H1 (cell line): ENCODE results near the gene TSEN2. TPM values are rescaled to one million over a fixed set of nuclear protein-coding genes. Genes with fewer than 3 reads are reported as not detected.

Experiments used
- CTCF ChIA-PET: fragments of 300-600 bp; sonication (Branson Sonifier 250); formaldehyde crosslinking; loops from one replicate; lab custom pipeline; 2021; ENCODE audit not compliant: partially characterized antibody; lab: Charles Lee
- POLR2A ChIA-PET: fragments of 300-600 bp; sonication (Branson Sonifier 250); formaldehyde crosslinking; loops from one replicate; lab custom pipeline; 2021; ENCODE audit warnings: inconsistent platforms; ENCODE audit not compliant: partially characterized antibody; lab: Charles Lee
- DNase-seq, 2 experiments: peaks; one replicate each; pipeline versions ENCODE4 v3.0.0 to v3.0.0-alpha.2; 2010 to 2022; ENCODE audit warnings: low spot score in 2 of 2, low read depth in 1 of 2, mixed read lengths in 1 of 2
- FAIRE-seq: peaks from 2 replicates; lab custom pipeline; 2011; peaks lifted over from hg19 to GRCh38; lab: Jason Lieb, UNC
- H2AFZ ChIP-seq: 2 replicates; pipeline ENCODE4 v1.8.1; 2012; ENCODE audit warnings: low read length, inconsistent platforms
- H2AK5ac ChIP-seq: 2 replicates; pipeline ENCODE4 v1.6.1; 2013; ENCODE audit warnings: low read depth, low read length
- H2BK120ac ChIP-seq: replicated peaks from 2 replicates; pipeline ENCODE3; 2013; ENCODE audit warnings: low read depth, low read length, inconsistent platforms
- H2BK12ac ChIP-seq: 2 replicates; pipeline ENCODE4 v1.6.1; 2013; ENCODE audit warnings: low read depth, low read length
- H2BK15ac ChIP-seq: 2 replicates; pipeline ENCODE4 v1.6.1; 2013; ENCODE audit warnings: low read length
- H2BK20ac ChIP-seq: 2 replicates; pipeline ENCODE4 v1.6.1; 2013; ENCODE audit warnings: low read length
- H2BK5ac ChIP-seq: 2 replicates; pipeline ENCODE4 v1.6.1; 2013; ENCODE audit warnings: low read depth, low read length
- H3K14ac ChIP-seq: 2 replicates; pipeline ENCODE4 v1.6.1; 2013; ENCODE audit warnings: inconsistent platforms; ENCODE audit not compliant: insufficient read length
- H3K18ac ChIP-seq: 2 replicates; pipeline ENCODE4 v1.6.1; 2013; ENCODE audit warnings: low read length; ENCODE audit errors: extremely low read depth
- H3K23ac ChIP-seq: 2 replicates; pipeline ENCODE4 v1.6.1; 2013; ENCODE audit warnings: inconsistent platforms; ENCODE audit not compliant: insufficient read length
- H3K23me2 ChIP-seq: 2 replicates; pipeline ENCODE4 v1.6.1; 2013; ENCODE audit warnings: low read depth, low read length
- H3K27ac ChIP-seq: 2 replicates; pipeline ENCODE4 v1.6.1; 2011; ENCODE audit warnings: low read depth, low read length, inconsistent platforms
- H3K27me3 ChIP-seq, 4 experiments: replicated peaks in 1 of 4; 1 replicate in 1 of 4; 2 replicates in 3 of 4; pipeline versions ENCODE4 v1.6.1 to v1.8.1; 2011 to 2013; ENCODE audit warnings: low read length in 3 of 4, mild to moderate bottlenecking in 3 of 4, inconsistent platforms in 2 of 4, mixed read lengths in 2 of 4, moderate library complexity in 1 of 4; ENCODE audit not compliant: control insufficient read depth in 3 of 4, insufficient read depth in 3 of 4; ENCODE audit errors: extremely low read depth in 1 of 4
- H3K36me3 ChIP-seq, 4 experiments: 2 replicates each; pipeline versions ENCODE4 v1.6.1 to v1.8.1; 2011 to 2013; ENCODE audit warnings: mild to moderate bottlenecking in 4 of 4, low read length in 3 of 4, moderate library complexity in 2 of 4, control low read depth in 1 of 4, inconsistent platforms in 1 of 4; ENCODE audit not compliant: insufficient read depth in 4 of 4, control insufficient read depth in 2 of 4
- H3K4ac ChIP-seq: replicated peaks from 2 replicates; pipeline ENCODE3; 2013; ENCODE audit warnings: low read length, low read depth, mixed read lengths, inconsistent platforms; ENCODE audit not compliant: insufficient read length
- H3K4me1 ChIP-seq, 4 experiments: replicated peaks in 1 of 4; 1 replicate in 1 of 4; 2 replicates in 3 of 4; pipeline versions ENCODE4 v1.6.1 to v1.8.1; 2011 to 2013; ENCODE audit warnings: low read length in 3 of 4, inconsistent platforms in 2 of 4, mixed read lengths in 1 of 4; ENCODE audit not compliant: insufficient read depth in 4 of 4, control insufficient read depth in 3 of 4
- H3K4me2 ChIP-seq, 2 experiments: 2 replicates each; pipeline versions ENCODE4 v1.6.1 to v1.8.1; 2011 to 2013; ENCODE audit warnings: low read depth in 2 of 2, low read length in 2 of 2, control low read depth in 1 of 2, inconsistent platforms in 1 of 2, mild to moderate bottlenecking in 1 of 2; ENCODE audit not compliant: insufficient read depth in 1 of 2
- H3K4me3 ChIP-seq, 4 experiments: fragments of 200-600, 300-600 bp in 1 of 4; sonication (generic), shearing (Covaris generic), sonication (Bioruptor Twin) in 1 of 4; 2 replicates each; pipeline versions ENCODE4 v1.5.1 to v1.8.1; 2011 to 2016; ENCODE audit warnings: low read length in 4 of 4, low read depth in 3 of 4, control low read depth in 2 of 4, inconsistent platforms in 2 of 4, mild to moderate bottlenecking in 2 of 4, mixed read lengths in 1 of 4, moderate library complexity in 1 of 4; ENCODE audit not compliant: insufficient read depth in 2 of 4; ENCODE audit errors: extremely low read depth in 1 of 4
- H3K56ac ChIP-seq: replicated peaks from 2 replicates; pipeline ENCODE3; 2013; ENCODE audit warnings: low read depth, mild to moderate bottlenecking, mixed read lengths, low read length, inconsistent platforms; ENCODE audit not compliant: insufficient read length
- H3K79me1 ChIP-seq: 2 replicates; pipeline ENCODE4 v1.6.1; 2013; ENCODE audit warnings: low read depth, low read length, control low read depth
- H3K79me2 ChIP-seq, 2 experiments: 2 replicates each; pipeline versions ENCODE4 v1.6.1 to v1.8.1; 2012 to 2013; ENCODE audit warnings: low read length in 2 of 2, mild to moderate bottlenecking in 2 of 2, inconsistent platforms in 1 of 2; ENCODE audit not compliant: insufficient read depth in 2 of 2, control insufficient read depth in 1 of 2
- H3K9ac ChIP-seq, 4 experiments: replicated peaks in 1 of 4; 1 replicate in 1 of 4; 2 replicates in 3 of 4; pipeline versions ENCODE4 v1.6.1 to v1.8.1; 2011 to 2013; ENCODE audit warnings: low read depth in 3 of 4, low read length in 3 of 4, control low read depth in 2 of 4, mild to moderate bottlenecking in 2 of 4, moderate library complexity in 2 of 4, inconsistent platforms in 1 of 4; ENCODE audit errors: extremely low read depth in 1 of 4
- H3K9me3 ChIP-seq, 2 experiments: 2 replicates each; pipeline versions ENCODE4 v1.6.1 to v1.8.1; 2012 to 2013; ENCODE audit warnings: mild to moderate bottlenecking in 2 of 2, moderate library complexity in 2 of 2, control low read depth in 1 of 2, inconsistent platforms in 1 of 2, low read depth in 1 of 2, low read length in 1 of 2, mixed read lengths in 1 of 2; ENCODE audit not compliant: insufficient read depth in 2 of 2
- H4K20me1 ChIP-seq, 2 experiments: replicated peaks in 1 of 2; 2 replicates each; pipeline versions ENCODE3 to v1.8.1; 2011 to 2013; ENCODE audit warnings: inconsistent platforms in 2 of 2, low read length in 2 of 2, mild to moderate bottlenecking in 1 of 2; ENCODE audit not compliant: insufficient read depth in 2 of 2, control insufficient read depth in 1 of 2
- H4K5ac ChIP-seq: 2 replicates; pipeline ENCODE4 v1.6.1; 2013; ENCODE audit warnings: low read length, low read depth, mixed read lengths, inconsistent platforms; ENCODE audit not compliant: insufficient read length
- H4K8ac ChIP-seq: 2 replicates; pipeline ENCODE4 v1.8.0; 2013; ENCODE audit warnings: mild to moderate bottlenecking, moderate library complexity, low read length, inconsistent platforms; ENCODE audit not compliant: insufficient read depth; ENCODE audit errors: extremely low read depth
- H4K91ac ChIP-seq: replicated peaks from 2 replicates; pipeline ENCODE3; 2013; ENCODE audit warnings: low read length, mixed read lengths, inconsistent platforms; ENCODE audit not compliant: insufficient read length
- ATF3 ChIP-seq: IDR thresholded peaks from 2 replicates; pipeline ENCODE4 v1.6.1; 2011; ENCODE audit warnings: low read depth, mild to moderate bottlenecking, low read length; ENCODE audit not compliant: insufficient read depth
- SP2 ChIP-seq: IDR thresholded peaks from 2 replicates; pipeline ENCODE4 v1.6.1; 2012; ENCODE audit warnings: mild to moderate bottlenecking, low read length, inconsistent platforms
- USF2 ChIP-seq: IDR thresholded peaks from 2 replicates; pipeline ENCODE4 v1.6.1; 2011; ENCODE audit warnings: low read length, improper control_type of control experiment
- WGBS, 2 experiments: shearing (Covaris generic) in 1 of 2; methylation state at CpG; one replicate each; pipeline versions ENCODE4 v1.1.6 to v1.1.7; 2013 to 2015; ENCODE audit warnings: low lambda C conversion rate in 2 of 2, mixed read lengths in 2 of 2, inconsistent platforms in 1 of 2, low coverage in 1 of 2, missing lambda C conversion rate in 1 of 2; ENCODE audit not compliant: insufficient replicate concordance in 2 of 2, insufficient coverage in 1 of 2, insufficient read length in 1 of 2; ENCODE audit errors: extremely low coverage in 1 of 2, missing lambda C conversion rate in 1 of 2; 5-methylcytosine and 5-hydroxymethylcytosine counted together
- polyA plus RNA-seq, 7 experiments: library from polyadenylated mRNA; depleted of rRNA in 3 of 7; stranded (reverse) in 5 of 7; unstranded in 2 of 7; fragments of >200 nt in 5 of 7; fragments of 200-250 nt in 2 of 7; gene quantifications; 1 replicate in 5 of 7; 2 replicates in 1 of 7; 4 replicates in 1 of 7; pipeline versions ENCODE4 v1.2.1 to v1.2.3, GENCODE V29; 2011 to 2013; ENCODE audit warnings: missing spikeins in 2 of 7, mixed read lengths in 2 of 7
- total RNA-seq: library from RNA; stranded (reverse); fragmentation: NEBNext Ultra II Directional; extraction: Animal tissue kit (Norgen Biotek cat#: 25700); gene quantifications from 2 replicates; pipeline ENCODE4 v1.2.1, GENCODE V29; 2021

TSEN2 gene
- total and polyA plus RNA-seq, 2 of the 8 experiments (the other 6 are each of a cell fraction or from before 2014, with no cell fraction given), result 16.1 to 22.4 TPM

- DNase-seq (no peak), FAIRE-seq (no peak)
- 88% methylated on average over 8 of the region's 8 CpGs; no CpG with 5 or more reads in 1 of the 2 experiments for WGBS, 2 experiments
- Histone ChIP-seq H2AFZ (no peak overlapping the region), H2BK120ac (no peak overlapping the region), H3K9me3 (no peaks in the 10 kb centered on the region), H3K27ac (no peak overlapping the region), H3K14ac (no peak overlapping the region), H2BK5ac (no peak overlapping the region), H3K79me2 (no peaks in the 10 kb centered on the region), H3K79me1 (no peaks in the 10 kb centered on the region), H2BK12ac (no peak overlapping the region), H2BK15ac (no peak overlapping the region), H3K4me2 (no peak overlapping the region), H3K4me3 (no peak overlapping the region), H3K4me1 (peaks cover 0 to 4% (median under 1%) of the 10 kb centered on the region in 4 experiments; a peak in 4 of 7 replicates), H4K8ac (no peak overlapping the region), H3K9ac (no peak overlapping the region), H2AK5ac (no peak overlapping the region), H3K56ac (no peak overlapping the region), H4K5ac (no peak overlapping the region), H4K20me1 (no peaks in the 10 kb centered on the region), H3K23ac (no peak overlapping the region), H3K27me3 (no peaks in the 10 kb centered on the region), H3K4ac (no peak overlapping the region), H2BK20ac (no peak overlapping the region)
- ChIA-PET POLR2A (no interaction called here), CTCF (interaction anchor here (0.7 to 1.7 kb wide), 7 partner anchors 7 to 274 kb away, joined by 3 to 8 read pairs (median 3); no protein-coding TSS in a partner anchor)
- TF ChIP-seq SP2, result no peak
- TF ChIP-seq ATF3, result 0 out of 2 replicates have a peak, but pooled peaks have one; percentile 20
- TF ChIP-seq USF2, result peak; percentile 52; the same call in 1 of the 2 replicates
- TF ChIP-seq, all 59 proteins: peak for 2
- Histone ChIP-seq H3K36me3 (no peaks in the 10 kb centered on the region), H4K91ac (no peak overlapping the region), H3K18ac (no peak overlapping the region), H3K23me2 (no peaks in the 10 kb centered on the region)
These were observed 34.2 kb upstream of the TSEN2 start for GRCh38 chr3:12449889-12450682.
